ENCODE data around the gene PANK1. TPM values are rescaled to one million over a fixed set of nuclear protein-coding genes. Genes with fewer than 3 reads are reported as not detected.

PANK1 gene
- total RNA-seq, 1 experiment from 2014 or later, result 24.9 TPM

- TF ChIP-seq NFE2L1 (CRISPR knock-in tag; IDR thresholded peaks at IDR 0.05) (no peak), E2F5 (CRISPR knock-in tag; IDR thresholded peaks at IDR 0.05) (no peak), IRF1 (CRISPR knock-in tag; IDR thresholded peaks at IDR 0.05) (no peak)
- POLR2A ChIA-PET, result no interaction called here
These were observed 32.3 kb upstream of the PANK1 start for GRCh38 chr10:89677341-89677740.

GRCh38 chr10:89670926-89671325 lies 25.9 kb upstream of the PANK1 start:
- ATAC-seq, result no peak
- H3K9me3 Mint-ChIP-seq, result no peaks in the 10 kb centered on the region
- H3K36me3 Mint-ChIP-seq, result no peaks in the 10 kb centered on the region
- peaks cover 3% of the 10 kb centered on the region for H3K27me3 Mint-ChIP-seq (ENCODE audit: low read depth)
- POLR2A ChIA-PET, result no interaction called here
- CTCF ChIA-PET, result no interaction called here
- no peak for TF ChIP-seq CDX4 (CRISPR knock-in tag; IDR thresholded peaks at IDR 0.05; ENCODE audit: borderline replicate concordance)
- no peak for TF ChIP-seq TEAD4 (CRISPR knock-in tag; IDR thresholded peaks at IDR 0.05)
- no peak for TF ChIP-seq PRDM15 (CRISPR knock-in tag; IDR thresholded peaks at IDR 0.05)
- no peak for TF ChIP-seq ATF1 (CRISPR knock-in tag; IDR thresholded peaks at IDR 0.05)
- TF ChIP-seq AR (CRISPR knock-in tag; IDR thresholded peaks at IDR 0.05), result no peak
- TF ChIP-seq ZNF232 (CRISPR knock-in tag; IDR thresholded peaks at IDR 0.05), result no peak
- no peak for TF ChIP-seq ATF2 (CRISPR knock-in tag; IDR thresholded peaks at IDR 0.05; ENCODE audit: borderline replicate concordance, low read depth)
- TF ChIP-seq ZNF423 (CRISPR knock-in tag; IDR thresholded peaks at IDR 0.05), result no peak
- TF ChIP-seq EMX1 (CRISPR knock-in tag; IDR thresholded peaks at IDR 0.05), result no peak
- no peak for TF ChIP-seq IRF2 (CRISPR knock-in tag; IDR thresholded peaks at IDR 0.05; ENCODE audit: borderline replicate concordance, low read depth)
- no peak for TF ChIP-seq ERG (CRISPR knock-in tag; IDR thresholded peaks at IDR 0.05)
- no peak for TF ChIP-seq ZNF425 (CRISPR knock-in tag; conservative IDR thresholded peaks at IDR 0.05)
- TF ChIP-seq SOX15 (CRISPR knock-in tag; IDR thresholded peaks at IDR 0.05), result no peak
- TF ChIP-seq JUN (CRISPR knock-in tag; IDR thresholded peaks at IDR 0.05), result no peak
- no peak for TF ChIP-seq PRRX2 (CRISPR knock-in tag; IDR thresholded peaks at IDR 0.05)
- no peak for TF ChIP-seq KAT7 (CRISPR knock-in tag; IDR thresholded peaks at IDR 0.05; ENCODE audit: borderline replicate concordance)
- no peak for TF ChIP-seq ZNF671 (CRISPR knock-in tag; IDR thresholded peaks at IDR 0.05)
- DNase-seq (ENCODE audit: low spot score), result no peak
- no peak overlapping the region for H3K4me3 Mint-ChIP-seq
- H3K4me1 Mint-ChIP-seq, result peaks cover 12% of the 10 kb centered on the region
- no peak overlapping the region for H3K27ac Mint-ChIP-seq

More at GRCh38 chr10:89677341-89677740, 32.3 kb upstream of the PANK1 start:
- no peak for DNase-seq (ENCODE audit: low spot score)
- Mint-ChIP-seq H3K4me1 (peaks cover 15% of the 10 kb centered on the region), H3K27ac (no peak overlapping the region), H3K4me3 (no peak overlapping the region), H3K36me3 (no peaks in the 10 kb centered on the region), H3K9me3 (no peaks in the 10 kb centered on the region), H3K27me3 (ENCODE audit: low read depth) (peaks cover 23% of the 10 kb centered on the region)
- ATAC-seq, result no peak
- CTCF ChIA-PET, result no interaction called here
